SK-N-SH treated with all-trans-retinoic acid at 6 μM for 48 hours (cell line): Measurements from ENCODE around the gene ZNF512.
"Not testable (repeated sequence)": the region's sequence is repeated elsewhere in the genome, so short reads cannot be mapped to it uniquely, and the experiment has no call there.

Experiments
- CSDC2 ChIP-seq: fragments of 250-450 bp; sonication (Bioruptor Pico); IDR thresholded peaks from 2 replicates; pipeline ENCODE4 v1.5.0; 2020; ENCODE audit warnings: mild to moderate bottlenecking, moderate library complexity
- CSRNP3 ChIP-seq: fragments of 250-450 bp; sonication (Bioruptor Pico); IDR thresholded peaks from 2 replicates; pipeline ENCODE4 v1.5.1; 2021; ENCODE audit warnings: mild to moderate bottlenecking, moderate library complexity
- ISL1 ChIP-seq: fragments of 250-450 bp; sonication (Bioruptor Pico); IDR thresholded peaks from 2 replicates; pipeline ENCODE4 v2.1.2; 2022; ENCODE audit warnings: mild to moderate bottlenecking, moderate library complexity
- PATZ1 ChIP-seq: fragments of 250-450 bp; sonication (Bioruptor Pico); IDR thresholded peaks from 2 replicates; pipeline ENCODE4 v1.8.0; 2020; ENCODE audit warnings: mild to moderate bottlenecking, moderate library complexity, borderline replicate concordance
- SNAI2 ChIP-seq: fragments of 250-450 bp; sonication (Bioruptor Pico); IDR thresholded peaks from 2 replicates; pipeline ENCODE4 v1.5.0; 2020; ENCODE audit warnings: mild to moderate bottlenecking, moderate library complexity
- ZC3H10 ChIP-seq: fragments of 250-450 bp; sonication (Bioruptor Pico); IDR thresholded peaks from 2 replicates; pipeline ENCODE4 v1.5.1; 2021; ENCODE audit warnings: mild to moderate bottlenecking, moderate library complexity
- ZFP3 ChIP-seq: fragments of 250-450 bp; sonication (Bioruptor Pico); IDR thresholded peaks from 2 replicates; pipeline ENCODE4 v1.5.0; 2020; ENCODE audit warnings: mild to moderate bottlenecking, moderate library complexity
- ZNF565 ChIP-seq: fragments of 450-650 bp; formaldehyde crosslinking; conservative IDR thresholded peaks from 2 replicates; pipeline ENCODE4 v1.5.0; 2020; ENCODE audit warnings: low read depth, mild to moderate bottlenecking, moderate library complexity
- ZNF70 ChIP-seq: fragments of 450-650 bp; formaldehyde crosslinking; IDR thresholded peaks from 2 replicates; pipeline ENCODE4 v1.5.0; 2020; ENCODE audit warnings: mild to moderate bottlenecking, moderate library complexity

GRCh38 chr2:27626921-27627320 lies 44.1 kb downstream of the ZNF512 start:
- TF ChIP-seq ZC3H10 (CRISPR knock-in tag); ZFP3 (CRISPR knock-in tag); ZNF70; ISL1 (CRISPR knock-in tag); ZNF565 (CRISPR knock-in tag); PATZ1 (CRISPR knock-in tag); SNAI2; CSRNP3; CSDC2: not testable (repeated sequence)
